Occipital lobe (tissue), 2 donors: ENCODE results near the gene EXD2. TPM values are rescaled to one million over a fixed set of nuclear protein-coding genes. Genes with fewer than 3 reads are reported as not detected.

Experiments used
- DNase-seq: peaks from one replicate; lab custom pipeline; 2025; lab: John Stamatoyannopoulos, UW
- total RNA-seq: library from RNA; depleted of rRNA; stranded (reverse); fragments of >200 nt; gene quantifications from one replicate; pipeline ENCODE4 v1.2.3, GENCODE V29; 2014

Gene EXD2
- total RNA-seq, 1 donor from 2014 or later: 50.1 TPM

DNA sequence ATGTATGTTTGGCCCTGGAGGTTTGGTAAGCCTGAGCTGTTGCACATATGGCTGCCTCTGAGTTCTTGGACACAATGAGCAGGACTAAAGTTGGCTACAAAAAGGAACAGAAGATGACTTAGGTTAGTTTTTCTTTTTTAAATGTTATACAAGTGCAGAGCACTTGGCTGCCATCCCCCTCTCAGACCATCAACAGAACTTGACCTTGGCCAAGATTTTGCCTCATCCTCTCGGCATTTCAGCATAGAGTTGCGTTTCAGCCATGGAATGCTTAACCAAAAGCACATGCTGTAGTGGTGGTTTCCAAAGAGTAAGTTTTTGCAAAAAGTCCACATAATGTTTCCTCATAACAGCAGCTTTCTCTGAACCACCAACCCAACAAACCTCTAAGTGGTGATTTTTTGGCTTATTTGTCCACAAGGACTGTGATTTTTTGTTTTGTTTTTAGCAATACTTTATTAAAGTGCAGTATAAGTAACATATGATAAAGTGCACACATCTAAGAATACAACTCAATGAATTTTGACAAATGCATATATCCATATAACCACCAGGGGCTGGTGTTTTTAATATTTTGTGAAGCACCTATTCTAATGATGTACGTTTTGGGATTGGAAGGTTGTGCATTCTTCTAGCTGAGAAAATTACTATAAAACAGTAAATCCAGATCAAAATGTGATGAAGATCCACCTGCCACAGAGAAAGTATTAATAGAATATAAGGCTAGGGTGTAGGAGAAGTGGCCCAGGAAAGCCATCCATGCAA is 56.6 kb downstream of the EXD2 start:
- no peak for DNase-seq

DNA sequence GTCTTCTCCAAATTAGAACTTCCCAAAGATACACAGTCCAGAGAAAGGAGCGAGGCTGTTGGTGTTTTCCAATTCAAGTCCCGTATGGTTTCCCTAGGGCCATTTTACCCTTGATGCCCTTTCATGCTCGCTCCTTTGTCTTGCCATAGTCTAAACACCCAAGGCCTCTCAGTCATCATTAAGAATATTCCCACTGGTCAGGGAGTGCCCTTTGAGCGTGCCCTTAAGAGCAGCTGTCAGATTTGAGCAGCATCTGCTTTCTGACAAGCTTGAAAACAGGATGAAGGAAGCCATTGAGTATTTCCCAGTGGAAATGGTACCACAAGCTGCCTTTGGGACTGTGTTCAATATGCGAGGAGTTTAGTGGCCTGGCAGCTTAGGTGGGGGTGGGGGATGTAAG is 58.3 kb downstream of the EXD2 start:
- no peak for DNase-seq

DNA sequence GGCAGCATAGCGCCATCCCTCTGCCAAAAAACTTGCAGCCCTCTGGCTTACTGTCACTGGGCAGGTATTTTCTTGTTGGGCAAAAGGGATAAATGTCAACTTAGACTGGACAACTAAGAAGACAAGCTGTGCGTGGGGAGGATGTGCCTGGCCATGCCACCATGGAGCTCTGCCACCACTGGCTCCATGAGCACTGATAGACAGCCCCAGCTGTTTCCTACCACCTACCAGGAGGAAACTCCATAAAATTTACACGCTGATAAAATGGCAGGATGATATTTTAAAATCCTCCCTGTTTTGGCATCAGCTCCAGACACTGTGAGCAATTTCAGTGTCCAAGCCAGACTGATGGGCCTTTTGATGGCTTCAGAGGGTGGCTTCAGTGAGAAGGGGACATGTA is 61.6 kb downstream of the EXD2 start:
- no peak for DNase-seq

DNA sequence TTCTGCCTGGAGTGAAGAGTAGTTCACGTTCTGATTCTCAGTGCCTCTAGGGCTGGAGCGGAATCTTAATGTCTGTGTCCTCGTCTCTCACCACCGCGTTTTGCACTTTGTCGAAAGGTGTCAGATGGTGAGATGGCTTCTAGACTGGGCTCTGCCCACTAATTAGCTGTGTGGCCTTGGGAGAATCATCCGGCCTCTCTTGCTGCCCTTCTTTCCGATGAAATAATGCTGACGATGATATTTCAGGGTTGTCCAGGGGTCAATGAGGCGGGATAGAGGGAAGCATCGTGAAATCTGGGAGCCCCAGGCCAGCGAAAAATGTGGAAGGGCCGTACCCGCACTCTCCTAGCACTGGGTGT is 67.8 kb downstream of the EXD2 start:
- DNase-seq: no peak

DNA sequence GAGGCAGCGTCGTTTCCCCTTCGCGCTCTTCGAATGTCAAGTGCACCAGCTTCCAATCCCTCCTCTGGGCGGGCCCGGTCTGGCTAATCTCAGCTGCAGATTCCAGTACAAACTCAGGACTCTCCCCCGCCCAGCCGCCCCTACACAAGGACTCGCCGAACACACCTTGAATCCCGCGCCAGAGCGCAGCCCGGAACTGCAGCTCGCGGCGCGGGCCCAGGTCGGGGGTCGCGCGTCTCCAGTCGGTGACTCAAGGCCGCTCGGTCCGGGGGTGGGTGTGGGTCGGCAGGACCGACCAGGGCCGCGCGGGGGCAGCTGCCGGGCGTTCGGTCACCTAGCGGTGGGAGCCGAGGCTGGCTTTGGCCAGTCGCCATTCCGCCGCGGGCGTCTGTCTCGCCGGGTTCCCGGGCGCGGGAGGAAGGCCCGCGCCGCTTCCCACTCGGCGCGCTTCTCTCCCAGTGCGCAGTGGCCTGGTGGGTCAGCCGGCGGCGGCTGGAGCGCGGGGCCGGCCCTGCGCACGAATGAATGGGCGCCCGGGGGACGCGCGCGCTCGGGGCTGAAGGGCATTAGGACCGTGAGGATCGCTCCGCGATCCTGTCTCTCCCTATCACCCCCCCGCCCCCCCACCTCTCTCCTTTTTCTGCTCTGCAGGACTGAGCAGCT is 68.4 kb downstream of the EXD2 start, which contains the start of gene GALNT16:
Gene GALNT16 (plus strand): TSS at position 632 of the 663 bp plus-strand sequence. CDS start 133 bp downstream, outside the sequence.
- DNase-seq: peak; percentile 23

DNA sequence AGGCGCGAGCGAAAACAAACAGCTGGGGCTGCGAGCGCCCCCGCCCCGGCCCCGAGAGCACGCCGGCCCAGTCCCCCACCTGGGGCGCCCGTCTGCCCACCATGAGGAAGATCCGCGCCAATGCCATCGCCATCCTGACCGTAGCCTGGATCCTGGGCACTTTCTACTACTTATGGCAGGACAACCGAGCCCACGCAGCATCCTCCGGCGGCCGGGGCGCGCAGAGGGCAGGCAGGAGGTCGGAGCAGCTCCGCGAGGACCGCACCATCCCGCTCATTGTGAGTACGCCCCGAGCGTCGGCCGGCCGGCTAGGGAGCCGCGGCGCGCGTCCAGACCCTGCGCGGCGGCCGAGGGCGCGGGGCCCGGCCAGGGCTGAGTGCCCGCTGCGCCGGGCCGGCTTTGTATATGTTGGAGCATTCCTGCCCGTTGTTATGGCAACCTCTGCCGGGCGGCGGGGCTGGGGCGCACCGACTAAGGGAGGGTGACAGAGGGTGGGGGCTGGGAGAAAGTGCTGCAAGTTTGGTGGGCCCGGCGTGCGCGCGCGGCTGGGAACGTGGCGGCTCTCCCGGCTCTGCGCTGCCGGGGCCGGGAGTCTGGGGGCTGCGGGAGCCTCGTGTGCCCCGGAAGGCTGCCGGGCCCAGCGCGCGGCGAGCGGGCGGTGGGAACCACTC is 69.0 kb downstream of the EXD2 start:
- DNase-seq: no peak

DNA sequence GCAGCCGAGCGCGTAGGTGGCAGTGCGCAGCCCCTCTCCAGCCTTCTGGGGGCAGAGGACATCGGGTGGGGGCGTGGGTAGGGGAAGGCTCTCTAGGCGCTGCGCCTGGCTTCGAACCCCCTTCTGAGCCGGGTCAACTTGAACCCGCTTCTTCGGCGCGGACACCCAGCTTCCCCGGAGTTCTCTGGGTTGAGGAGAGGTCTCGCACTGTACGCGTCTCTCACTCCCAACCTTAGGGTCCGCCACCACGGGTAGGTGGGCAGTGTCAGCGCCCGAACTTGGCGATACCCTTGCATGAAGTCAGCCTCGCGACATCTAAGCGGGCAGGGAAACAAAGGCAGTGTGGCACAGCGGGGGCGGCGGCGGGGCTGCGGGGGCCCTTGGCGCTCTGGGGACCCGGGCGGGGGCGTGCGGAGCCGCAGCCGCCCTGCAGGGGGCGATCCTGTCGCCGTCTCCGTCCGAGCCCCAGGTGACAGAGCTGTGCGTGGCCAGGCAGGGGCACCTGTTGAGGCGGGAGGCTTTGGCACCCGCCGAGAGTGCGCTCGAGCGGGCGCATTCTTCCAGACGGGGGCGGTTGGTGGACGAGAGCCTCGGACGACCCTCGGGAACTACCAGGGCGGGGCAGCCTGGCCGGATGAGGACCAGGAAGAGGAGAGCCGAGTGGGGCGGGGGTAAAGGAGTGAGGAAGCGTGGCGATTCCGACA is 69.7 kb downstream of the EXD2 start:
- no peak for DNase-seq

DNA sequence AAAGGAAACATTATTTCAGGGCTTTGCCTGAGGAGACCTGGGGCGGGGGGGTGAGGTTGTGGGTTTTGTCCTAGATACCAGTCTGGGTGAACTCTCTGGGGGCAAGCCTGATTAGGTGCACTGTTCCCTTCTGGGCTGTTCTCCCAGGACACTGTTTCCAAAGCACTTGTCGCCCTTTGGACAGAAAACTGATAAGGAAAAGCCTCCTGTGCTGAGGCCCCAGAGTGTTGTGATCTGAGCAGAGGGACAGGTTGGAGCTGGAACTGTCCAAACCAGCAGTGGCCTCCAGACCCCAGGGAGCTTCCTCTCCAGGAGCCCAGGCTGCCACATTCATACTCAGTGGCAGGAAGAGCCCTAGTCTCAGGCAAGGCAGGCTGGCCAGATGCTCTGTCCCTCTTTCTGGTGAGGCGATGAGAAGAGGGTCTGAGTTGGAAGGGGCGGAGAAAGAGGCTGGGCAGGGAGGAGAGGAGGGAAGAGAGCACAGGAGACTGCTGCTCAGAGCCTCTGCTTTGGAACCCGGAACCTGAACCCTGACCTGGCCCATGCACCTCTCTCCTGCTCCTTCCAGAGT is 70.5 kb downstream of the EXD2 start:
- no peak for DNase-seq

DNA sequence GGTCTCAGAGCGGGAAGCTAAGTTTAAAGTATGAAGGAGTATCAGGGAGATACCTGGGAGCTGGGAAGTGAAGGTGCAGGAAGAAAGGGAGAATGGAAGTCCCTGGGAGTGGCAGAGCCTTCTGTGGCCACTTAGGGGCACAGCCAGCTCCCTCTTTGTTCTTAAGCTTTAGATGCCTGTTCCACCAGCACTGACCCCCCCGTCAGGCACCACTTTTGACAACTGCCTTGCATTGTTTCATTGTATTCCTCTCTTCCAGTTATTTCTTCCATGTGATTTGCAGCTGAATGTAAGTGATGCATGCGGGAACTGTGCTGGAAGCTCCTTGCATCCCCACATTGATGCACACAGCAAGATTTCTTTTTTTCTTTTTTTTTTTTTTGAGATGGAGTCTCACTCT is 71.2 kb downstream of the EXD2 start:
- no peak for DNase-seq

DNA sequence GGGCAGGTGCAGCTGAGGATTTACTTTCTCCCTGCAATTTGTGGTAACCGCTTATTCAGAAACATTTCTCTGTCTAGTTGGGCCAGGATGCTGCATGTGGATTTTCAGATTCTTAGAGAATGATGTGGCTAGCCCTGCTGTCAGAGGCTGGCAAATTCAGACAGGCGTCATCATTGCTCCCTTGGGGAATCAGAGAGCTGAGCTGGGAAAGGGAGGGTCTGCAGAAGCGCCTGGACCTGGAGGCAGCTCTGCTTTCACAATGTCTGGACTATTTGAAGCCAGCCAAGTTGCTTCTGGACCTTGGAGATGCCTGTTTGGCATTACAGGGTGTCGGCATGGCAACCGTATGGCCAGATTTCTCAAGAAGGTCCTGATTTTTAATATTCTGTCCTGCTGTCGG is 72.1 kb downstream of the EXD2 start:
- DNase-seq: peak; percentile 28

DNA sequence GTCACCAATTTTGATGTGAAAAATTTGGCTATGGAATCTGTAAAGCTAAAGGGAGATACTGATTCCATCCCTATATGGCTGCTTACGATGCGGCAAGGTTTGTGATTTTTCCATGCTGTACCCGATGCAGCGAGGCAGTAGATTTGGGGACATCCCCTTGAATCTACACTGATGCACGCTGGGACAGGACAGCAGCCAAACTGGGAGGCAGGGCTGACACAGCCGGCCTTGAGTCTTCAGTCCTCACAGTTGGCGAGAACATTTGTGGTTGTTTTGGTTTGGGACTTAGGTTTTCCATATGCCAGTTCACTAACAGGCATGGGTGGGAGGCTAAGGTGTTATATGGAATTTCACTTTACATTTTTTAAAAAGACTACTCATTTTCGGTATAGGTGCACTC is 72.5 kb downstream of the EXD2 start:
- DNase-seq: no peak

DNA sequence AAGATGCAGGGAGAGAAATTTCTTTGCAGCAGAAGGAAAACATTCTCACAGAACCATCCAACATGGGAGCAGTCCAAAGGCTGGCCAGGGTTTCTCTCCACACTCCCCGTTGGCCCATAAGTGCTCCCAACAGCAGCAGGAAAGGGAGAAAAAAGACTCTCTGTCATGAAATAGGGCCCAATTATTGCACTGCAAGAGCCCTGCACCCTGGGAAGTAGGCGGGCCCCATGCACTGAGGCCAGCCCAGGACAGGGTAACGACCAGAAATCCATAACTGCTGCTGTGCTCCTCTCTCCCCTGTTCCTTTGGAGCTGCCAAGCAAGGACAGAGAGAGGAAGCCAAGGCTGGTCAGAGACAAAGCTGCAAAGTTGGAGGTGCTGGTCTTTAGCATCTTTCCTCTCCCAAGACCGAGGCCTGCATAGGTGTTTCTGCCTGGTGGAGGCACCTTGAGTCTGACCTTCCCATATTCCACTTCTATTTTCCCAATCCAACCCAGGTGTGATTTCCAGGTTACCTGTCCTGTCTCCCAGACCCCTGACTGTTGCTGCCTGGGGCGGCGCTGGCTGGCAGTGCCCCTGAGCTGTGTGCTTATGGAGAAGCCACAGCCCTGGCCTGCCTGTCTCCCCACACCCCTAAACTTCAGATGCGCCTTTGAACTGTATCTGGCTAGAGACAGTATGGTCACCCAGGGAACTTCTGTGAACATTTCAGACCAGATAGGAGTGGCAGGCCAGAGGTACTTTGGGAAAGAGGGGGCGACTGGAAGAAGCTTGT is 75.5 kb downstream of the EXD2 start:
- DNase-seq: no peak

DNA sequence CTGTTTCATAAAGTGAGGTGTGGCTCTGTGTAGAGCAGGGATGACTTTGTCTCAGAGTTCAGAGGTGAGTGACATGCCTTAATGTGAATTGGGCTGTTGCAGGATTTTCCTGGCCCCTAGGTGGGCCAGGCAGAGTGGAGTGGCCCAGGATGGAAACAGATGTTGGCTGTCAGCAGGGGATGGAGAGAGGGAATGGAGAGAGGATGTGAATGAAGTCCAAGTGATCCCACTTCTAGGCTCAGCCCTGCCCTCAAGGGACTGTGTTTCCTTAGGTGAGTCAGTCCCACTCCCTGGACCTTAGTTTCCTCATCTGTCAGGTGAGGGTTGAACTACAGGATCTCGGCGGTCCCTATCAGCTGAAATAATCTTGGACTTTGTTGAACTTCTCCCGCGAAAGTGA is 76.2 kb downstream of the EXD2 start:
- no peak for DNase-seq

DNA sequence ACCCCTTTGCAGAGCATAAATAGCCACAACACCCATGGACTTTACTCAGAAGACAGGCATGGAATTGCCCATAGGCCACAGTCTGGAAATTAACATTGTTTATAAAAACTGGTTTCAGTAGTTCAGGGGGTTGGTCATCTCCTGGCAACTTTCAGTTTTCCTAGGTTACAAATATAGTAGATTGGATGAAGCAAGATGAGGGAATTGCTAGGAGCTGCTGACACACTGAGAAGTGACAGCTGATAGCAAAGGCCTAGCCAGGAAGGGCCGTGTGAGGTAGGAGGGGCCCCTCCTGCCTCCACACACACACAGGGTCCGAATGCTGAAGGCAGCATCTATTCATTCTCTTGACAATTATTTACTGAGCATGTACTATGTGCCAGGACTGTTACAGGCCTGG is 76.9 kb downstream of the EXD2 start:
- DNase-seq: no peak

DNA sequence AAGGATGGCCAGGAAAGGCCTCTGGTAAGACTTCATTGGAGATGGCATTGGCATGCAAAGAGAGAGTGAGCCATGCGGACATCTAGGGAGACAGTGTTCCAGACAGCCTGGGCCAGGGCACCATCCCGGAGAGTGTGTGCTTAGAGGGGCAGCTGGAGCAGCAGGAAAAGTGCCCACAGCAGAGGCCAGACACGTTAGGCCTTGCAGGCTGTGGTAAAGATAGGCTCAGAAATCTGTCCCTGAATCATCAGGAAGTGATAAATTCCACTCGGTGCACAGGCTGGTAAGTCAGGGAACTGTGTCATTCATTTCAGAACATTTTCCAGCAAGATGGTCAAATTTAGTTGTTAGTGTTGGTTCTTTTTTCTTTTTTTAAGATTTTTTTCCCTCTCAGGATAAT is 77.5 kb downstream of the EXD2 start:
- no peak for DNase-seq

DNA sequence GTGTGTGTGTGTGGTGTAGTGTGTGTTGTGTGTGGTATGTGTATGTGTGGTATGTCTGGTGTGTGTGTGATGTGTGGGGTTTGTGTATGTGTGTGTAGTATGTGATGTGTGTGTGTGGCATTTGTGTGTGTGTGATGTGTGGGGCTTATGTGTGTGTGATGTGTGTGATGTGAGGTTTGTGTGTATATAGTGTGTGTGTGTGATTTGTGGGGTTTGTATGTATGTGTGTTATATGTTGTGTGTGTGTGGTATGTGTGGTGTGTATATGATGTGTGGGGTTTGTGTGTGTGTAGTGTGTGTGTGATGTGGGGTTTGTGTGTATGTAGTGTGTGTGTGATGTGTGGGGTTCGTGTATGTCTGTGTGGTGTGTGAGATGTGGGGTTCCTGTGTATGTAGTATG is 78.1 kb downstream of the EXD2 start:
- DNase-seq: no peak

DNA sequence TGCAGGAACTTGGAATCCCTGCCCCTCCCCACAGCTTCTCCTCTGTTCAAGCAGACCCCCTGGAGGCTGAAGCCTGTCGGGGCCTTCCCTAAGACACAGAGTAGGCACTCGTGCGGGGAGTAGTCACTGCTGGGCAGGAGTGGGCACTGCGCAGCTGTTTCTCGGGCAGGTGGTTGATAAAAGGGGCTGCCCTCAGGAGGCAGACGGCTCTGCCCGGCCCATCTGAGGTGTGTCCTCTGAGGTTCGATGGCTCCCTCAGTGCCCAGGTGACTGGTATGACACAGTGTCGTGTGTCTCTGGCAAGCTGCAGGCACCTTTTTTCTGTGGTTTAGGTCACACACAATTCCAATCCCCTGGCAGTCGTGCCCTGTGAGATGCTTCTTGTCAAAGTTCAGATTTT is 78.8 kb downstream of the EXD2 start:
- DNase-seq: no peak

DNA sequence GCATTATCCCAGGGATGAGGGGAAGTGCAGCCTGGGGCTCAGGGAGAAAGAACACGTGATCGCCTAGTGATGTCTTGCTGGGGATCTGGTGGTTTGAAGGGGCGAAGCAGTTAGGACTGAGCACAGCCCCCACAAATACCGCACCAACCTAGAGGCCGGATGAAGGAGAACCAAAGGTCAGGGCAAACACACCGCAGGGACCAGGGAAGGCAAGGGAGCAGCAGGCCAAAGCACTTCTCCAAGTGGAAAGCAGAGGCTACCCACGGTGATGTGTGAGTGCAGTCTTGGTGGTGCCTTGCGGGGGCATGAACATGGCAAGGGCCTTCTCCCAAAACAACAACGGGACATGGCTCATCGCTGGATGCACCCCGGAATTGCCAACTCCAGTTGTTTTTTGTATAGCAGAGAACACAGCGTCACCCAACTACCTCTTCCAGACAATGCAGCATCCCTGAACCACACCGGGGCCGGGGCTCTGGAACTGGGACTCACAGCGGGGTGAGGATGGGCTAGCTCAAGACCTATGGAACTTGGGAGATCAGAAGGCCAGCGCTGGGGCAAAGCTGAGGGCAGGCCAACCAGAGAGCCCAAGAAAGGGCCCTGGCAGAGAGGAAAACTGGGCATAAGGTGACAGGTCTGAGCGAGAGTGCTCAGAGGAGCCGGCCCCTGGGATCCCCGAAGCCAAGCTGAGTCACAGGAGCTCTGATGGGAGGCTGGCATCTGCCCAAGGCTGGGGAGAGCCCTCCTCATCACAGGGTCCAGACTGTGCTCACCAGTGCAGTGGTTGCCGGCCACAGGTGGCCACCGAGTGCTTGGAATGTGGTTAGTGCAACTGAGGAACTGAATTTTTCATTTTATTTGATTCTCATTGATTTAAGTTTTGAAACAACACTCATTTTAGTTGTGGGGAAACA is 79.8 kb downstream of the EXD2 start:
- no peak for DNase-seq

DNA sequence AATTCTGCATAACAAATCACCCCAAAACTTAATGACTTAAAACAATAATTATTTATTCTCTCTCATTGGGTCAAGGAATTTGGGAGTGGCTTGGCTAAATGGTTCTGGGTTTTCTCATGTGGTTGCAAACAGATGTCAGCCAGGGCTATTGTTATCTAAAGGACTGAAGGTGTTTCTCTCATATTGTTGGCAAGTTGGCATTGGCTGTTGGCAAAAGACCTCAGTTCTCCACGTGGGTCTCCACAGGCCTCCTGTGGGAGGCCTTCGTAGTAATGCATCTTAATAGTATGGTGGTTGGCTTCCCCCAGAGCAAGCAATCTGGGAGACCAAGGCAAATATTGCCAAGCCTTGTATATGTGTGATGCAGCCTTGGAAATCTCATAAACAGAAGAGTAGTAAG is 83.0 kb downstream of the EXD2 start:
- no peak for DNase-seq

DNA sequence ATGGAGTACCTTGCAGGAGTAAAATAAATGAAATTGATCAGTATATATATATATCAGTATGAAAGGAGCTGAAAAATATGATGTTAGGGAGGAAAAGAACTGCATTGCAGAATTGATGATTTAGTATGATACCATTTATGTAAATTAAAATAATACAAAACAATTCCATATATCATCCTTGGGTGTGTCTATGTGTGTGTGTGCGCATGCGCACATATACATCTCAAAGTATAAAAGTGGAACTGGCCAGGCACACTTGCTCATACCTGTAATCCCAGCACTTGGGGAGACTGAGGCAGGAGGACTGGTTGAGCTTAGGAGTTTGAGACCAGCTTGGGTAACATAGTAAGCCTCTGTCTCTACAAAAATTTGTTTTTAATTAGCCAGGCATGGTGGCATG is 84.0 kb downstream of the EXD2 start:
- DNase-seq: no peak
